K562 (cell line): ENCODE data around the gene IRS2. TPM values are rescaled to one million over a fixed set of nuclear protein-coding genes. Genes with fewer than 3 reads are reported as not detected.

Experiments used
- ATAC-seq: fragments of 200-7000 bp; cut with Tn5 transposase; 3 replicates; pipeline ENCODE4 v1.9.1; 2020; ENCODE audit warnings: moderate library complexity
- BruUV-seq: library from RNA; stranded (reverse); fragments of 400-500 nt; replicated peaks from 2 replicates; lab custom pipeline; 2021; lab: Mats Ljungman, UMichigan
- CTCF ChIA-PET: fragments of 300-600 bp; formaldehyde crosslinking; extraction: SDS; loops from one replicate; lab custom pipeline; 2021; ENCODE audit warnings: low intra/inter-chr PET ratio; lab: Yijun Ruan, JAX
- POLR2A ChIA-PET: fragments of 300-600, 350-650 bp; sonication (Branson Sonifier 250); formaldehyde crosslinking; extraction: SDS; loops from one replicate; lab custom pipeline; 2021; ENCODE audit warnings: antibody characterized with exemption, inconsistent platforms; lab: Yijun Ruan, JAX
- DNase-seq, 4 experiments: peaks; one replicate each; pipeline versions ENCODE4 v3.0.0 to v3.0.0-alpha.2; 2011 to 2018; ENCODE audit warnings: low spot score in 3 of 4, mixed read lengths in 3 of 4; ENCODE audit errors: extremely low read depth in 1 of 4
- FAIRE-seq: peaks from 2 replicates; lab custom pipeline; 2011; peaks lifted over from hg19 to GRCh38; lab: Jason Lieb, UNC
- H2AFZ ChIP-seq: 2 replicates; pipeline ENCODE4 v1.6.0; 2011; ENCODE audit warnings: low read depth, low read length, control low read depth, inconsistent platforms
- H3K27ac ChIP-seq: fragments of 200-600 bp; 3 replicates; pipeline ENCODE4 v1.8.0; 2011; ENCODE audit warnings: low read depth, mild to moderate bottlenecking, control low read depth, inconsistent platforms, low read length, moderate library complexity, mixed read lengths; ENCODE audit errors: extremely low read depth
- H3K27me3 ChIP-seq, 2 experiments: fragments of 300-600 bp in 1 of 2; 2 replicates in 1 of 2; 3 replicates in 1 of 2; pipeline versions ENCODE4 v1.6.0 to v1.8.0; 2011; ENCODE audit warnings: inconsistent platforms in 2 of 2, low read length in 2 of 2, mild to moderate bottlenecking in 1 of 2, mixed read lengths in 1 of 2, moderate library complexity in 1 of 2; ENCODE audit not compliant: control insufficient read depth in 2 of 2, insufficient read depth in 2 of 2
- H3K36me3 ChIP-seq: fragments of 300-600 bp; 3 replicates; pipeline ENCODE4 v1.8.0; 2011; ENCODE audit warnings: mild to moderate bottlenecking, low read length, inconsistent platforms; ENCODE audit not compliant: control insufficient read depth, insufficient read depth
- H3K4me1 ChIP-seq, 2 experiments: fragments of 200-600 bp in 1 of 2; replicated peaks in 1 of 2; 2 replicates in 1 of 2; 3 replicates in 1 of 2; pipeline versions ENCODE4 v1.5.1 to v1.8.0; 2011; ENCODE audit warnings: inconsistent platforms in 2 of 2, low read length in 2 of 2, mild to moderate bottlenecking in 1 of 2, mixed read lengths in 1 of 2, moderate library complexity in 1 of 2; ENCODE audit not compliant: control insufficient read depth in 2 of 2, insufficient read depth in 2 of 2
- H3K4me2 ChIP-seq: 2 replicates; pipeline ENCODE4 v1.6.1; 2011; ENCODE audit warnings: low read length, control low read depth, inconsistent platforms, mixed read lengths; ENCODE audit not compliant: insufficient read depth
- H3K4me3 ChIP-seq: fragments of 200-600 bp; sonication (generic), shearing (Covaris generic); 2 replicates; pipeline ENCODE4 v1.5.1; 2016; ENCODE audit warnings: control low read depth, inconsistent platforms
- H3K79me2 ChIP-seq: fragments of 200-600 bp; 3 replicates; pipeline ENCODE4 v1.8.0; 2011; ENCODE audit warnings: low read length, inconsistent platforms; ENCODE audit not compliant: control insufficient read depth, insufficient read depth
- H3K9ac ChIP-seq, 2 experiments: 2 replicates each; pipeline versions ENCODE4 v1.6.0 to v1.6.1; 2011; ENCODE audit warnings: low read depth in 2 of 2, low read length in 2 of 2, control low read depth in 1 of 2, inconsistent platforms in 1 of 2, mild to moderate bottlenecking in 1 of 2, mixed read lengths in 1 of 2; ENCODE audit not compliant: insufficient read depth in 1 of 2
- H3K9me1 ChIP-seq: one replicate; pipeline ENCODE4 v1.6.0; 2011; ENCODE audit warnings: inconsistent platforms, mild to moderate bottlenecking, low read length, moderate library complexity; ENCODE audit not compliant: control insufficient read depth, insufficient read depth
- H3K9me3 ChIP-seq: replicated peaks from 2 replicates; pipeline ENCODE4 v1.5.1; 2011; ENCODE audit warnings: low read depth, low read length, inconsistent platforms; ENCODE audit not compliant: control insufficient read depth, insufficient read depth
- H4K20me1 ChIP-seq: replicated peaks from 2 replicates; pipeline ENCODE4 v1.6.1; 2011; ENCODE audit warnings: low read length, inconsistent platforms, mixed read lengths; ENCODE audit not compliant: control insufficient read depth, insufficient read depth
- C11orf30 ChIP-seq: fragments of 450-650 bp; IDR thresholded peaks from 2 replicates; pipeline ENCODE4 v1.6.1; 2016; ENCODE audit warnings: low read depth, mild to moderate bottlenecking
- CEBPB ChIP-seq: fragments of 450-650 bp; IDR thresholded peaks from 2 replicates; pipeline ENCODE4 v1.6.1; 2016; ENCODE audit warnings: missing genetic modification characterization, missing compliant biosample characterization
- RBFOX2 ChIP-seq: fragments of 200-400 bp; formaldehyde crosslinking; IDR thresholded peaks from 2 replicates; pipeline ENCODE4 v1.6.1; 2017; ENCODE audit warnings: low read depth, mild to moderate bottlenecking, low read length, moderate library complexity
- SPI1 ChIP-seq: IDR thresholded peaks from 2 replicates; pipeline ENCODE4 v1.6.1; 2011; ENCODE audit warnings: low read depth, low read length, control low read depth, borderline replicate concordance
- STAG1 ChIP-seq: sonication (generic); formaldehyde crosslinking; IDR thresholded peaks from 2 replicates; pipeline ENCODE4 v1.5.0; 2020; ENCODE audit warnings: missing genetic modification reagents, borderline replicate concordance
- TBP ChIP-seq: optimal IDR thresholded peaks from 2 replicates; pipeline ENCODE3; 2011; ENCODE audit warnings: low read depth, low read length, improper control_type of control experiment
- THRAP3 ChIP-seq: fragments of 450-650 bp; IDR thresholded peaks from 2 replicates; pipeline ENCODE4 v1.6.1; 2016; ENCODE audit warnings: mild to moderate bottlenecking, inconsistent platforms, borderline replicate concordance
- ZKSCAN1 ChIP-seq: fragments of 150-350 bp; IDR thresholded peaks from 2 replicates; pipeline ENCODE4 v1.6.1; 2016; ENCODE audit warnings: low read depth, low read length
- ZNF174 ChIP-seq: fragments of 250-450 bp; sonication (Bioruptor Pico); IDR thresholded peaks from 2 replicates; pipeline ENCODE4 v1.4.0; 2020; ENCODE audit warnings: mild to moderate bottlenecking
- ZNF695 ChIP-seq: fragments of 450-650 bp; formaldehyde crosslinking; IDR thresholded peaks from 2 replicates; pipeline ENCODE4 v1.4.0; 2020; ENCODE audit warnings: mild to moderate bottlenecking, moderate library complexity
- ZSCAN29 ChIP-seq: fragments of 450-650 bp; IDR thresholded peaks from 2 replicates; pipeline ENCODE4 v1.6.1; 2017
- WGBS: fragments of 100-300 bp; shearing (Covaris generic); methylation state at CpG from one replicate; pipeline ENCODE4 v1.1.6; 2016; ENCODE audit warnings: low coverage, mixed read lengths; ENCODE audit not compliant: insufficient coverage; ENCODE audit errors: missing lambda C conversion rate; 5-methylcytosine and 5-hydroxymethylcytosine counted together
- in situ Hi-C: fragments of 300-500 bp; cut with MboI; formaldehyde crosslinking; loops from 4 replicates; pipeline ENCODE4 v1.15.0; 2018; ENCODE audit warnings: inconsistent platforms, mixed read lengths
- intact Hi-C: fragments of 100-400 bp; cut with micrococcal nuclease; formaldehyde crosslinking; loops from 2 replicates; pipeline ENCODE4 v1.14.2; 2022
- polyA plus RNA-seq, 8 experiments: library from polyadenylated mRNA; depleted of rRNA in 4 of 8; stranded (reverse) in 5 of 8; unstranded in 3 of 8; fragments of >200 nt; fragmentation: Nextera tagmentation in 2 of 8; fragmentation: Illumina TruSeq in 1 of 8; extraction: Ambion mirVana in 2 of 8; extraction: Trizol in 1 of 8; gene quantifications; 2 replicates each; pipeline versions ENCODE4 v1.2.1 to v1.2.3, GENCODE V29; 2011 to 2014; ENCODE audit warnings: inconsistent platforms in 1 of 8, missing spikeins in 1 of 8
- total RNA-seq, 7 experiments: library from RNA; depleted of rRNA in 6 of 7; stranded (reverse); fragments of >200 nt in 6 of 7; fragmentation: Illumina TruSeq in 2 of 7; extraction: Trizol in 2 of 7; gene quantifications; 2 replicates each; pipeline versions ENCODE4 v1.2.1 to v1.2.3, GENCODE V29; 2011 to 2021; ENCODE audit warnings: low replicate concordance in 1 of 7
- TF ChIP-seq, protein P1 (sequence below): fragments of 250-450 bp; sonication (Bioruptor Pico); IDR thresholded peaks from 2 replicates; pipeline ENCODE4 v1.8.0; 2021; ENCODE audit warnings: moderate library complexity, mild to moderate bottlenecking, inconsistent platforms
- TF ChIP-seq, protein P2 (sequence below): IDR thresholded peaks from 2 replicates; pipeline ENCODE4 v1.6.1; 2012; ENCODE audit warnings: low read depth, low read length, improper control_type of control experiment, borderline replicate concordance
- TF ChIP-seq, protein P3 (sequence below): fragments of 450-650 bp; IDR thresholded peaks from 2 replicates; pipeline ENCODE4 v1.6.1; 2014; ENCODE audit warnings: low read depth, mild to moderate bottlenecking, moderate library complexity, borderline replicate concordance
- TF ChIP-seq, protein P4 (sequence below): fragments of 450-650 bp; formaldehyde crosslinking; conservative IDR thresholded peaks from 2 replicates; pipeline ENCODE4 v1.4.0; 2022; ENCODE audit warnings: mild to moderate bottlenecking, missing genetic modification characterization

IRS2 gene
- total and polyA plus RNA-seq, 9 of the 15 experiments (the other 6 are each of a cell fraction or from before 2014, with no cell fraction given): 0.36 to 4.6 (median 0.63) TPM

DNA sequence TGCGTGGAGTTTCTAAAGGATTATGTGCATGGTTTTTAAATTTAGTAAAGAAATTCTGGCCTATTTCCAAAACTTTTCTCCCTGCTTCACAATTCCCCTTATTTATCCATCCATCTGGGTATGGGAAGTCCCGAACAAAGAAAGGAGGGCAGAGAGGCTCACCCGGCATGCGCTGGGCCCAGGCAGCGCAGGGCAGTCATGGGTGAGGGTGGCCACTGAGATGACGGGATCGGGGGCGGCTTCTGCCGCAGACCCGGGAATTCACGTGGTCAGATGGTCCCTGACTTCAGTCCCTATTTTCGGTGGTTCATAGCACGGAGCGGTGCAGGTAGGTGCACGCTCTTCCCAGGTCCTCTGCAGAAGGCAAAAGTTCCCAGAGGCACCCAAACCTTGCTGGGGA is 14.5 kb downstream of the IRS2 start:
- peaks cover 3% of the 10 kb centered on the region in 2 experiments; a peak in 4 of 5 replicates for H3K4me1 ChIP-seq
- peaks cover under 1% of the 10 kb centered on the region; the same call in 2 of the 3 replicates for H3K79me2 ChIP-seq
- BruUV-seq: no TSS peak
- CTCF ChIA-PET: no interaction called here
- no peak overlapping the region for H3K4me3 ChIP-seq
- no peak for DNase-seq
- no peak for TF ChIP-seq SPI1
- TF ChIP-seq, protein P1, sequence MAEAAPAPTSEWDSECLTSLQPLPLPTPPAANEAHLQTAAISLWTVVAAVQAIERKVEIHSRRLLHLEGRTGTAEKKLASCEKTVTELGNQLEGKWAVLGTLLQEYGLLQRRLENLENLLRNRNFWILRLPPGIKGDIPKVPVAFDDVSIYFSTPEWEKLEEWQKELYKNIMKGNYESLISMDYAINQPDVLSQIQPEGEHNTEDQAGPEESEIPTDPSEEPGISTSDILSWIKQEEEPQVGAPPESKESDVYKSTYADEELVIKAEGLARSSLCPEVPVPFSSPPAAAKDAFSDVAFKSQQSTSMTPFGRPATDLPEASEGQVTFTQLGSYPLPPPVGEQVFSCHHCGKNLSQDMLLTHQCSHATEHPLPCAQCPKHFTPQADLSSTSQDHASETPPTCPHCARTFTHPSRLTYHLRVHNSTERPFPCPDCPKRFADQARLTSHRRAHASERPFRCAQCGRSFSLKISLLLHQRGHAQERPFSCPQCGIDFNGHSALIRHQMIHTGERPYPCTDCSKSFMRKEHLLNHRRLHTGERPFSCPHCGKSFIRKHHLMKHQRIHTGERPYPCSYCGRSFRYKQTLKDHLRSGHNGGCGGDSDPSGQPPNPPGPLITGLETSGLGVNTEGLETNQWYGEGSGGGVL (CRISPR knock-in tag): no peak
- TF ChIP-seq, protein P2, sequence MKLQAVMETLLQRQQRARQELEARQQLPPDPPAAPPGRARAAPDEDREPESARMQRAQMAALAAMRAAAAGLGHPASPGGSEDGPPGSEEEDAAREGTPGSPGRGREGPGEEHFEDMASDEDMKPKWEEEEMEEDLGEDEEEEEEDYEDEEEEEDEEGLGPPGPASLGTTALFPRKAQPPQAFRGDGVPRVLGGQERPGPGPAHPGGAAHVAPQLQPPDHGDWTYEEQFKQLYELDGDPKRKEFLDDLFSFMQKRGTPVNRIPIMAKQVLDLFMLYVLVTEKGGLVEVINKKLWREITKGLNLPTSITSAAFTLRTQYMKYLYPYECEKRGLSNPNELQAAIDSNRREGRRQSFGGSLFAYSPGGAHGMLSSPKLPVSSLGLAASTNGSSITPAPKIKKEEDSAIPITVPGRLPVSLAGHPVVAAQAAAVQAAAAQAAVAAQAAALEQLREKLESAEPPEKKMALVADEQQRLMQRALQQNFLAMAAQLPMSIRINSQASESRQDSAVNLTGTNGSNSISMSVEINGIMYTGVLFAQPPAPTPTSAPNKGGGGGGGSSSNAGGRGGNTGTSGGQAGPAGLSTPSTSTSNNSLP: no peak
- TF ChIP-seq ZSCAN29: no peak
- TF ChIP-seq CEBPB (tag): no peak
- TF ChIP-seq C11orf30: no peak
- TF ChIP-seq ZKSCAN1: no peak
- TF ChIP-seq ZNF695: no peak
- no peak for TF ChIP-seq THRAP3
- TF ChIP-seq TBP: no peak
- TF ChIP-seq, protein P3, sequence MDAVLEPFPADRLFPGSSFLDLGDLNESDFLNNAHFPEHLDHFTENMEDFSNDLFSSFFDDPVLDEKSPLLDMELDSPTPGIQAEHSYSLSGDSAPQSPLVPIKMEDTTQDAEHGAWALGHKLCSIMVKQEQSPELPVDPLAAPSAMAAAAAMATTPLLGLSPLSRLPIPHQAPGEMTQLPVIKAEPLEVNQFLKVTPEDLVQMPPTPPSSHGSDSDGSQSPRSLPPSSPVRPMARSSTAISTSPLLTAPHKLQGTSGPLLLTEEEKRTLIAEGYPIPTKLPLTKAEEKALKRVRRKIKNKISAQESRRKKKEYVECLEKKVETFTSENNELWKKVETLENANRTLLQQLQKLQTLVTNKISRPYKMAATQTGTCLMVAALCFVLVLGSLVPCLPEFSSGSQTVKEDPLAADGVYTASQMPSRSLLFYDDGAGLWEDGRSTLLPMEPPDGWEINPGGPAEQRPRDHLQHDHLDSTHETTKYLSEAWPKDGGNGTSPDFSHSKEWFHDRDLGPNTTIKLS: no peak
- no peak for TF ChIP-seq STAG1 (CRISPR knock-in tag)
- TF ChIP-seq RBFOX2: no peak
- TF ChIP-seq, protein P4, sequence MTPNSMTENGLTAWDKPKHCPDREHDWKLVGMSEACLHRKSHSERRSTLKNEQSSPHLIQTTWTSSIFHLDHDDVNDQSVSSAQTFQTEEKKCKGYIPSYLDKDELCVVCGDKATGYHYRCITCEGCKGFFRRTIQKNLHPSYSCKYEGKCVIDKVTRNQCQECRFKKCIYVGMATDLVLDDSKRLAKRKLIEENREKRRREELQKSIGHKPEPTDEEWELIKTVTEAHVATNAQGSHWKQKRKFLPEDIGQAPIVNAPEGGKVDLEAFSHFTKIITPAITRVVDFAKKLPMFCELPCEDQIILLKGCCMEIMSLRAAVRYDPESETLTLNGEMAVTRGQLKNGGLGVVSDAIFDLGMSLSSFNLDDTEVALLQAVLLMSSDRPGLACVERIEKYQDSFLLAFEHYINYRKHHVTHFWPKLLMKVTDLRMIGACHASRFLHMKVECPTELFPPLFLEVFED: no peak
- no peak for TF ChIP-seq ZNF174 (CRISPR knock-in tag)
- TF ChIP-seq, all 486 proteins: peak for 0
- H4K20me1 ChIP-seq: peaks cover 2% of the 10 kb centered on the region; the same call in 1 of the 2 replicates
- H3K9me1 ChIP-seq: no peaks in the 10 kb centered on the region
- no peaks in the 10 kb centered on the region for H3K9me3 ChIP-seq
- ATAC-seq: no peak
- no peak overlapping the region for H3K9ac ChIP-seq
- no peak overlapping the region for H3K27ac ChIP-seq
- in situ Hi-C loops (no loop called here), intact Hi-C loops (no loop called here)
- WGBS: 92% methylated on average over 5 of the region's 15 CpGs
- no peaks in the 10 kb centered on the region for H3K27me3 ChIP-seq
- POLR2A ChIA-PET: no interaction called here
- no peak overlapping the region for H3K4me2 ChIP-seq
- no peak overlapping the region for H2AFZ ChIP-seq
- no peaks in the 10 kb centered on the region for H3K36me3 ChIP-seq
- no peak for FAIRE-seq
